Mucosa of gallbladder (tissue), 1 donor: Measurements from ENCODE around the gene TMEM163. TPM values are rescaled to one million over a fixed set of nuclear protein-coding genes. Genes with fewer than 3 reads are reported as not detected.
"Not testable (repeated sequence)": the region's sequence is repeated elsewhere in the genome, so short reads cannot be mapped to it uniquely, and the experiment has no call there.

Experiments used
- DNase-seq: peaks from one replicate; pipeline ENCODE4 v3.0.0-alpha.2; 2020; ENCODE audit warnings: low spot score
- total RNA-seq: library from RNA; stranded (reverse); gene quantifications from one replicate; pipeline ENCODE4 v1.2.1, GENCODE V29; 2021
- donor health status: DM: no; HTN: no; CAD: no.

Gene TMEM163
- total RNA-seq, 1 donor from 2014 or later, result 36.1 TPM

DNA sequence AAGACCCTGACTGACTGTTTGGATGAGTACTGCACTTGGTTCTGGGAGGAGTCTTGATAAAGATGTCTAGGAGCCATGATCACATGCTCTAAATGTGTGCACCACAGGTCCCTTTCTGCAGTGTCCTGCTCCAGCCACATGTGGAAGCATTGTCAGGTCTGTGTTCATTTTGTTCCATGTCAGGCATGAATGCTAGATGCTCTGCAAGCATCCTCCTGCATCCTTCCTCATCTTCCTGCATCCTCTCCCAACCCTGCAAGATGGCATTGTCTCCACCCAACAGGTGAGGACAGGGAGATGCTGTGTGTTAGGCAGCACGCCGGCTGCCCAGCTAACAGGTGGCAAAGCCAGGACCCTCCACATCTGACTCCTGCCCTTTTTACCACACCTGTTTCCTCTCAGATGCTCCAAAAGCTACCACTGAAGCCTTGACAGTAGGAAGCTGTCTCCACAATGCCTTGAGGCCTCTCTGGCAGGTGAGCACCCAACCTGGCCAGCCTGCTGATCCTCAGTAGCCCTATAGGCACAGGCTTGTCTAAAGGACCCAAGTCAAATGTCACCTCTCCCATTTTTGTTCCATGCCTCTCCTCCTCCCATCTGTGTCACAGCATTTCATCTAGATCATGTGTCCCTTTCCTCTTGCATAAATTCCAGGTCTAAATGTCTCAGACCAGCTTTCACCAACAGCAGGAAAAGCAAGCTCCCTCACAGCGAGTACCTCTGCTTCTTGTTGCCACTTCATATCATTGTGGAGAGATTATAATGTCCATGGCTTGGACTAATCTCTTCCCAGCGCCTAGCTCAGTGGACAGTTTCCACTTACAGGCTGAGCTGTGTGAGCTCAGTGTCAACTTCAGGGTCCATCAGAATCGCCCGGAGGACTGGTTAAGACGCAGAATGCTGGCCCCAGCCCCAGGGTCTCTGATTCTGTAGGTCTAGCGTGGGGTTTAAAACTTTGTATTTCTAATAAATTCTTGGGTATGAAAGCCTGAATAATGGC is 55.0 kb downstream of the TMEM163 start:
- DNase-seq, result peak; percentile 6

GRCh38 chr2:134662751-134663150 is 56.0 kb downstream of the TMEM163 start:
- peak; percentile 2 for DNase-seq

- peak; percentile 5 for DNase-seq
These were observed 58.0 kb downstream of the TMEM163 start for GRCh38 chr2:134660626-134661402.

- DNase-seq, result peak; percentile 7
These were observed 59.1 kb downstream of the TMEM163 start for GRCh38 chr2:134659724-134660123.

DNA sequence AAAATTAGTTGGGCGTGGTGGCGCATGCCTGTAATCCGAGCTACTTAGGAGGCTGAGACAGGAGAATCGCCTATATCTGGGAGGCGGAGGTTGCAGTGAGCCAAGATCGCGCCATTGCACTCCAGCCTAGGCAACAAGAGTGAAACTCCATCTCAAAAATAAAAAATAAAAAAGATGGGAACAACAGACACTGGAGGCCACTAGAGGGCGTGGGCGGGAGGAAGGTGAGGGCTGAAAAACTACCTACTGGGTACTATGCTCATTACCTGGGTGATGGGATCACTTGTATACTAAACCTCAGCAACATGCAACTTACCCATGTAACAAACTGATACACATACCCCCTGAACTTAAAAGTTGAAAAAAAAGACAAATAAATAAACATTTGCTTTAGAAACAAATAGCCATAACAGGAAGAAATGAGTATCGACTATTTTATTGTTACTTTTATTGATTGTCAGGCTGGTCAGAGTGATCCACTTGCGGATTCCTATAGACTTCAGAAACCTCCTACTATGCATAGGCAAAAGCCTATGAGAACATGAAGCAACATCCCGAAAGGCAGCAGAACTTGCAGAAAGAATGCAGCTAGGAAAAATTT is 61.0 kb downstream of the TMEM163 start:
- DNase-seq, result peak; percentile 8

DNA sequence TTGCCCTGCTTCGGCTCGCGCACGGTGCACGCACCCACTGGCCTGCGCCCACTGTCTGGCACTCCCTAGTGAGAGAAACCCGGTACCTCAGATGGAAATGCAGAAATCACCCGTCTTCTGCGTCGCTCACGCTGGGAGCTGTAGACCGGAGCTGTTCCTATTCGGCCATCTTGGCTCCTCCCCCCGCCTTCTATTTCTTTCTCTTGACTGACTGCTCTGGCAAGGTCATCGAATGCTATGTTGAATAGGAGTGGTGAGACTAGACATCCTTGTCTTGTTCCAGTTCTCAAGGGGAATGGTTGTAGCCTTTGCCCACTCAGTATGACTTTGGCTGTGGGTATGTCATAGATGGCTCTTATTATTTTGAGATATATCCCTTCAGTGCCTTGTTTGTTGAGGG is 62.4 kb downstream of the TMEM163 start:
- not testable (repeated sequence) for DNase-seq

DNA sequence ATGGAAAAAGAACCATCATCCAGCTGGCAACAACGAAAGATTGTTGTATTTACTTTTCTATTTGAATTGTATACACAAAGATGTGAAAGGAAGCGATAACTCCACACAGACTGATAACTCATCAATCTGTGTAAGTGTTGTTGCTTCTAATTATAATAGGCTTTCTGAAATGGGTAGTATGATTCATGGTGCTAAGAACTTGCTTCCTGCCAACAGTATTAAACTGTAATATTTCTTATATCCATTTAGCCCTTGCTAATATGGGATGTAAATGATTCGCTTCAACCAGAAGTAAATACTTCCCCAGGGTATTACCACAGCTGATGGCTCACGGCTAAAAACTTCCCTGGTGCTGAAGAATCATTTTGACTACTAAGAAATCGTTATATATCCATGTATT is 70.2 kb downstream of the TMEM163 start:
- DNase-seq, result no peak

DNA sequence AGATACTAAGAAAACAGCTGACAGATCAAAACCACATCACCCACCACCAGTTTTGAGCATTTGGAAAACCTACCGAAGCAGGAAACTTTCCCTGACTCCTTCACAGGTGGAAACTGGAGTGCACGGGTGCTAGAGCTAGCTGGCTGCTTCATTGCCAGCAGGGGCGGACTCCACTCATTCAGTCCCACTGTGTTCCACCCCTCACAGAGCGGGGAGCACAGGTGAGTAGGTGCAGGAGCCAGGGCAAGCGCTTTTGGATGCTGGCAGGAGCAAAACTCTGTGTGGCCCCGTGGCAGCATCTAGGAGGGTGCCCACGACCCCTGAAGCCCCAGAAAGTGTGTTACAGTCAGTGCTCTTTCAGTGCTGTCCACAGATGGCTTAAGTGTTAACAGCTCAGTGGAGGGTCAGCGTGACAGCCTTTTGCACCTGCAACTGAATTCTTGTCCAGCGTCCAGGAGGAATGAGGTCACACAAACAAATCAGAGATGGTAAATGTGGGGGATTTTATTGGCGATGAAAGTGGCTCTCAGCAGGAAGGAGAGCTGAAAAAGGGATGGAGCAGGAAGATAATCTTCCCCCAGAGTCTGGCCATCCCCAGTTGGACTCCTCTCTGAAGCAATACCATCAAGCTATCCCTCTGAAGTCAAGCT is 71.1 kb downstream of the TMEM163 start:
- no peak for DNase-seq

GRCh38 chr2:134642938-134643337 is 75.9 kb downstream of the TMEM163 start:
- no peak for DNase-seq

- DNase-seq, result no peak
These were observed 78.3 kb downstream of the TMEM163 start for GRCh38 chr2:134640494-134640893.

GRCh38 chr2:134639265-134639664 is 79.5 kb downstream of the TMEM163 start:
- DNase-seq, result no peak

GRCh38 chr2:134636714-134637113 is 82.1 kb downstream of the TMEM163 start:
- DNase-seq, result no peak

DNA sequence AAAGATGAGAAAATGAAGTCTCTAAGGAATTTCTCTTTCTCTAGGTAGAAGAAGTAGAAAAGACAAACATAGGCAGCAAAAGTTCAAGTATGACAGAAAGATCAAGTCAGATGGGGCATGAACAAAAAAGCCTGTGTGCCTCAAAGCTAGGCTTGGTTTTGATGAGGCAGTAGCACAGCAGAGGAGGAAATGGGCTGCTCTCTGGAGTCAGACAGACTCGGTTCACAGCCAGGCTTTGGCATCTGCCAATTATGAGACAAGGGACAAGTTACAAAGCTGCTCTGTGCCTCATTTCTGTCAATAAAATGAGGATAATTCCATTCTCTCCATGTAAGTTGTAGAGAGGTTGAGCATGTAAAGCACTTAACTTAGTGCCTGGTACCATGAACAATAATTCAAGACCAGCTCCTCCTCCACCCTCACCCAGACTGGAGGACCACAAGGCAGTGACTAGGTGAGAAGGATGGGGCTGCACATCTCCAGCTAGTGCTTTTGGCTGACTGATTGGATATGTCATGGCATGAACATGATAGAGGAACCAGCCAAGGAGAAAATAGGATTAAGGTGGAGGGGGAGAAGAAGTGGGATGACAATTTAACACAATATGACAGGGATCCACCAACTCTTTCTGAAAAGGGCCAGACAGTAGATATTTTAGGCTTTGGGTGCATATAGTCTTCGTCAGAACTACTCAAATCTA is 84.6 kb downstream of the TMEM163 start:
- DNase-seq, result no peak

DNA sequence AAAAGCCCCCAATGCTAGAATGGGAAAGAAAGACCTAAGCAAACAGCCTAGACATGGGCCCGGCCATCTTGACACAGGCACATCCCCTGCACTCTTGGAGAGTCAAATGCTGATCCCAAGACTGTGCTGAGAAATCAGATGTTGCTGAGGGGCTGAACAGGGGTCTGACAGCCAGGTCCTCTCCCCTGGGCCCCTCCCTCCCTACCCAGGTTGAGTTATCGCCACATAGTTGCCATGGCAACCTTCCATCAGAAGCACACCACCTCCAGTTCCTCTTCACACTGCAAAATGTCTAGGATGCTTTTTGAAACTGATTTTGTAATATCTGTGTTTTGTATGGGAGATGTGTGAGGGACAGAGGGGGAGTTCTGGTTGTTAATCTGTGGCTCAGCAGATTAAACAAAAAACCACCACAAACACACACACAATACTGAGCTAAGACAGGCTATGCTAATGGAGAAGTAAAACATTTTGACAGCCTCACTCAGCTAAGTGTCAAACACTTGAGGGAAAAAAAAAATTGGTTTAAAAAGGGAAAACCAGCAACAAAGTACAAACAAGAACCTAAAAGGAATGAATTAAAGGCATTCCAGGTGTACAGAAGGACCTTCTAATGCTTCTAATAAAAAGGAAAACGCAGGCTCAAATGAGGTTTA is 88.2 kb downstream of the TMEM163 start:
- no peak for DNase-seq

DNA sequence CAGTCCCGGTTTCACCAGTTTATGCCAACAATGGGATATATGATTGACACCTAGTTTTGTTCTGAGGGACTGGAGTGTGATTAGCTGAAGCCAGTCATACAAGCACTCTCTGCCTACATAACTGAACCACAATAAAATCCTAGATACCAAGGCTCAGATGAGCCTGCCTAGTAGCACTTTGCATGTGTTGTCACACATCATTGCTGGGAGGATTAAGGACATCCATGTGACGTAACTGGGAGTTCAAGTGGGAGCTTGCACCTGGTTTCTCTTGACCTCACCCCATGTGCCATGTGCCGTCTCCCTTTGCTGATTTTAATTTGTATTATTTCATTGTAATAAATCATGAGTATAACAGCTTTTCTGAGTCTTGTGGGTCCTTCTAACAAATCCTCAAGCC is 90.3 kb downstream of the TMEM163 start:
- no peak for DNase-seq

DNA sequence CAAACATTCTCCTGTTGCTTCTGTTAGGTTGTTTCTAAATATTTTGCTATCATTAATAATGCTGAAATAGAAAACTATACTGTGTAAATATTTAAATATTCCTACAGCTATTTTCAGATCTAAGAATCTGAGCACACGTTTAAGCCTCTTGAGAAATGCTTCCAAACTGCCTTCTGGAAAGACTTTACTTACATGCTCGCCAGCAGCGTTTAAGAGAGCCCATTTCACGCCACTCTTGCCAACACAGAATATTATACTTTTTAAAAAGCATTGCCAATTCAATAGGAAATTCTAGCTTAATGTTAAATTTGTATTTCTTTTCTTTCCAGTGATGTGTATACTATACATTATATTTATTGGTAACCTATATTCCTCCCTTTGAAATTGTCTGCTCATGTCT is 92.0 kb downstream of the TMEM163 start:
- DNase-seq, result no peak

DNA sequence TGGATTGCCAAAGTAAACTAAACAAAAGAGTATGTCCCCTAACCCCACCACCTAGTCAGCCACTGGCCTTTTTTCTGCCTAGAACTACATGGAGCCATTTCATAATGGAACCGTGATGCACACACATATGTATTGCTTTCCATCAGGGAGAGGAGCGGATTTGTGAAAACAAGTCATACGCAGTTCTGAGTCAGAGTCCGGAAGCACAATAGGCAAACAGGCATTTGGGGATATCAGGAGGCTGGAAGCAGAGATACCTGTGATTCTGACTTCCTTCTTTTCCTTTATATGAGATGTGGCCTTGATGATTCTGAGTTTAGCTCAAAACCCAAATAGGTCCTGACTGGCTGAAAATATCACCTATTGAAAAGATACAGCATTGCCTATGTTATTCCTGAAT is 93.5 kb downstream of the TMEM163 start:
- DNase-seq, result no peak

- DNase-seq, result no peak
These were observed 95.0 kb downstream of the TMEM163 start for GRCh38 chr2:134623796-134624195.

GRCh38 chr2:134623046-134623445 is 95.8 kb downstream of the TMEM163 start:
- DNase-seq, result no peak

DNA sequence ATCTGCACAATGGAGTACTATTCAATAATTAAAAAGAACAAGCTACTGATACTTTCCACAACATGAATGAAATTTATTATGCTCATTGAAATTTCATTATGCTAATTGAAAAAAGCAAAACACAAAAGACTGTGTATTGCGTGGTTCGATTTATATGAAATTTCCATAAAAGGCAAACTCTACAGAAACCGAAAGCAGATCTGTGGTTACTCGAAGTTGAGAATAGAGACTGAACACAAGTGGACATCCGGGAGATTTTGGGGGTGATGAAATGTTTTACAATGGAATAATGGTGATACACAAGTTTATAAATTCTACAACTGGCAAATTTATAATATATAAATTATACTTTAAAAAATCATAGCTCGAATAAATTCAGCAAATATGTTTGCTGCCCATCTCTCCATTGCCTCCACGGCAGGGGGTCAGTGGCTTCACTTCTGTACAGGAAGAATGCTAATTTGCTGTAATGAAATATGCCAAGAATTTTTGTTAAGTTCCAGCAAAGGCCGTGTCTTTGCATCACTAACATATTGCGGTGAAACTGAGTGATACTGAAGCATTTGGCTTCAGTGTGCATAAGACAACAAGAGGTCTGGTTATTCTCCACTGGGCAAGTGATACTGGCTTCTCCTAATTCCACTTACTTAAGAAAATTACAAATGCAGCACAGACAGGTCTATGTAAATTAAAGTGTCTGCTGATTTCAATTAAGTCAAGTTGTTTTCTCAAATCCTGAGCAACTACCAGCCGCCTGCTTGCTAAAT is 96.7 kb downstream of the TMEM163 start:
- DNase-seq, result no peak
